Stimulated activated CD4-positive, alpha-beta T cell treated with anti-CD3 and anti-CD28 coated beads, Interleukin-4, amount 100 ng/mL, for 4 hours (primary cell): ENCODE data around the gene NPPA.
"Not testable (repeated sequence)": the region's sequence is repeated elsewhere in the genome, so short reads cannot be mapped to it uniquely, and the experiment has no call there.

Experiments used
- DNase-seq, 2 experiments: peaks; one replicate each; pipeline ENCODE4 v3.0.0-alpha.2; 2020

Gene NPPA

GRCh38 chr1:11805422-11806306 is 41.9 kb downstream of the NPPA start, which contains the start of the genes CLCN6 and MTHFR:
Gene CLCN6 (plus strand): TSS chr1:11806191. CDS start chr1:11806263, 72 bp downstream.
Gene MTHFR (minus strand): TSS chr1:11805964. CDS start chr1:11803116, 2,848 bp downstream.
- peak; percentile 97 for DNase-seq

- DNase-seq: peak; percentile 23 to 45
Measured at GRCh38 chr1:11804666-11805421, 42.7 kb downstream of the NPPA start.

- not testable (repeated sequence) for DNase-seq
Measured at GRCh38 chr1:11803924-11804665, 43.5 kb downstream of the NPPA start.

GRCh38 chr1:11802973-11803885 is 44.4 kb downstream of the NPPA start:
- peak; percentile 63 to 69 for DNase-seq

- no peak for DNase-seq
Measured at GRCh38 chr1:11802616-11802972, 45.0 kb downstream of the NPPA start.

- DNase-seq: no peak
Measured at GRCh38 chr1:11800756-11801433, 46.7 kb downstream of the NPPA start.

- DNase-seq: no peak
Measured at GRCh38 chr1:11800391-11800755, 47.2 kb downstream of the NPPA start.

GRCh38 chr1:11799896-11800295 is 47.7 kb downstream of the NPPA start:
- DNase-seq: no peak

- no peak for DNase-seq
Measured at GRCh38 chr1:11799099-11799498, 48.5 kb downstream of the NPPA start.

- DNase-seq: no peak
Measured at GRCh38 chr1:11797525-11798216, 49.9 kb downstream of the NPPA start.

- no peak for DNase-seq
Measured at GRCh38 chr1:11796036-11796828, 51.4 kb downstream of the NPPA start.
